ENCODE data around the gene PTPN4.

Gene PTPN4

GRCh38 chr2:119929537-119929936 lies 169.8 kb downstream of the PTPN4 start:
- DNase-seq (ENCODE audit: low spot score): no peak
- TF ChIP-seq, protein P1, sequence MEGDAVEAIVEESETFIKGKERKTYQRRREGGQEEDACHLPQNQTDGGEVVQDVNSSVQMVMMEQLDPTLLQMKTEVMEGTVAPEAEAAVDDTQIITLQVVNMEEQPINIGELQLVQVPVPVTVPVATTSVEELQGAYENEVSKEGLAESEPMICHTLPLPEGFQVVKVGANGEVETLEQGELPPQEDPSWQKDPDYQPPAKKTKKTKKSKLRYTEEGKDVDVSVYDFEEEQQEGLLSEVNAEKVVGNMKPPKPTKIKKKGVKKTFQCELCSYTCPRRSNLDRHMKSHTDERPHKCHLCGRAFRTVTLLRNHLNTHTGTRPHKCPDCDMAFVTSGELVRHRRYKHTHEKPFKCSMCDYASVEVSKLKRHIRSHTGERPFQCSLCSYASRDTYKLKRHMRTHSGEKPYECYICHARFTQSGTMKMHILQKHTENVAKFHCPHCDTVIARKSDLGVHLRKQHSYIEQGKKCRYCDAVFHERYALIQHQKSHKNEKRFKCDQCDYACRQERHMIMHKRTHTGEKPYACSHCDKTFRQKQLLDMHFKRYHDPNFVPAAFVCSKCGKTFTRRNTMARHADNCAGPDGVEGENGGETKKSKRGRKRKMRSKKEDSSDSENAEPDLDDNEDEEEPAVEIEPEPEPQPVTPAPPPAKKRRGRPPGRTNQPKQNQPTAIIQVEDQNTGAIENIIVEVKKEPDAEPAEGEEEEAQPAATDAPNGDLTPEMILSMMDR (IDR thresholded peaks at IDR 0.05; ENCODE audit: extremely low read depth, missing control alignments): no peak

- no peak for DNase-seq (ENCODE audit: low spot score)
- TF ChIP-seq, protein P1 (IDR thresholded peaks at IDR 0.05; ENCODE audit: extremely low read depth, missing control alignments): no peak
These were observed 173.1 kb downstream of the PTPN4 start for GRCh38 chr2:119932809-119933208.

GRCh38 chr2:119934319-119934718 lies 174.6 kb downstream of the PTPN4 start:
- TF ChIP-seq, protein P1 (IDR thresholded peaks at IDR 0.05; ENCODE audit: extremely low read depth, missing control alignments): no peak
- DNase-seq (ENCODE audit: low spot score): no peak

DNA sequence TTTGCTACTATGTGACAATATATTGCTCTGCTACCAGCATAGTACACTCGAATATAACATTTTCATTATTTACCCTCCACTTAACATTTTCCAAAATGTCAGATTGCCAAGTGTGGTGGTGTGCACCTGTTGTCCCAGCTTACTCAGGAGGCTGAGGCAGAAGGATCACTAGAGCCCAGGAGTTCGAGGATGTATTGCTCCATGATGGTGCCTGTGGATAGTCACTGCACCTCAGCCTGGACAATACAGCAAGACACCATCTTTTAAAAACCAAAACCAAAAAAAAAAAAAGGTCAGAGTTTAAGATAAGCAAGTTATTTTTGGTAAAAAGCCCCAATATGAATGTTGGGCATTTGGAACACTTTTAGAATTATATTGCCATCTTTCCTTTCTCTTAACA lies 178.0 kb downstream of the PTPN4 start:
- no peak for DNase-seq (ENCODE audit: low spot score)

DNA sequence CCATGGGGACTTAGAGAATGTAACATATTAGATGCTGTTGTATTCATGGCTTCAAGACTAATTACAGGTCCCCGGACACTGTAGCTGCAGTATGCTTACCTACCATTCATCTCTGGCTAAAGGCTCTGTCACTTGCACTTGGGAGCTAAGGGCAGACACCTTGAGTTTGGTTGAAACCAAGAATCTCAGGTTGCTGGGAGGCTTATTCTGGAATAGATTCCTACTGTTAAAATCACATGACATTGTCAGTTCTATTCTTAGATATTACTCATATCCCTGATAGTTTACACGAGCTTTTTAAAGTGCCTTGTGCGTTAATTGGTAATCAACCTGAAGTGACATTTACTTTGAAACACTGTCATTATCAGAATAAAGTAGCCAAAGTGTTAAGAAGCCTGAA lies 180.2 kb downstream of the PTPN4 start:
- TF ChIP-seq, protein P1 (IDR thresholded peaks at IDR 0.05; ENCODE audit: extremely low read depth, missing control alignments): no peak
- no peak for DNase-seq (ENCODE audit: low spot score)

More for the DNA sequence above, 178.0 kb downstream of the PTPN4 start:
- TF ChIP-seq, protein P1 (IDR thresholded peaks at IDR 0.05; ENCODE audit: extremely low read depth, missing control alignments): no peak

DNA sequence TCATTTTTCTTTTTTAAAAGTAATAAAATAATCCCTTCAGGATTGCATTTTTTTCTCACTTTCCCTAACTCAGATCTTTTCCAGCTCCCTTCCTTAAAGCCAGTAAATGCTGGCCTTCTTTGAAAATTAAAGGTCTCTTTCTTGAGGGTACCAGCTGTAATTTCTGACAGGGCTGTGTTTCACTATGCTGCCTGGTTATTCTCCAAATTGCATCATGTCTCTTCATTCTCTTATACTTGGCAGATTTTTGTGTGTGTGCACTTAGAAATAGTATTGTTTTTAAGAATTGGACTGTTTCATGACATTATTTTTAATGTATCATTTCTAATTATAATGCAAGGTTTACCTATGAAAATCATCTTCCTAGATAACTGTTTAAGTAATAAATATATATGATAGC lies 181.1 kb downstream of the PTPN4 start:
- DNase-seq (ENCODE audit: low spot score): no peak
- TF ChIP-seq, protein P1 (IDR thresholded peaks at IDR 0.05; ENCODE audit: extremely low read depth, missing control alignments): no peak

DNA sequence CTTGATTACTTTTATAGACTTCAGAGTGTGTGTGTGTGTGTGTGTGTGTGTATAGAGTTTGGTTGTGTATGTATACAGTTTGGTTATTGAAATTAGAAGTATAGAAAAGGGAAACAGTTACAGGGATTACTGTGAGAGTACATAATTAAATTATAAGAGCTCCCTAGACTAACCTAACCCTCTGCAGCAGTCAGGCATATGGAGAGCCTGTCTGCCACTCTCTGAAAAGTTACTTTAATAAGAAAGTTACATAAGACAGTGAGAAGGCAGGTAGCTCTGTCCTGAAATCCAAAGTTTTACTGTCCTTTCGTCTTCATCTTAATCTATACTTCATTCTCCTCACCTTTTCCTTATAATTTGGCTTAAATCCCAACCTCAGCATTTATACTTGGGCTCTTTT lies 181.7 kb downstream of the PTPN4 start:
- no peak for DNase-seq (ENCODE audit: low spot score)
- TF ChIP-seq, protein P1 (IDR thresholded peaks at IDR 0.05; ENCODE audit: extremely low read depth, missing control alignments): no peak

Measured in GM20000 (cell line).